ENCODE measurements around the gene KCTD16. TPM values are rescaled to one million over a fixed set of nuclear protein-coding genes. Genes with fewer than 3 reads are reported as not detected.

KCTD16 gene
- total RNA-seq, 2 donors from 2014 or later: 0.29 to 0.44 TPM

DNA sequence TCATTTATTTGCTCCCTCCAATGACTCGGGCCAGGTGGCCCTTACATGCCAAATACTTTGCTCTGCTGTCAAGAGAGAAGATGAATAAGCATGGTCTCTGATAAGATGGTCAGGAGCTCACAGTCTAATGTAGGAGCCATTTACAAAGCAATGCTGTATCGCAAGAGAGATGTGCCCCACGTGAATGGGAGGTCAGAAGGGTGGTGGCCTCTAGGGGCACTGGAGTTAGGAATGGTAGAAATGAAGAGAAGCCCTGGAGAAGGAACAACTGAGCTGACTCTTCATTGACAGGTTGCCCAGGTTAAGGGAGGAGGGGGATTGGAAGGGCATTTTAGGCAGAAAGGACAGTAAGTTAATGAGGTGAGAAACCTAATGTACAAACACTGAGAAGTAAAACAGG is 286.5 kb downstream of the KCTD16 start:
- Histone ChIP-seq H3K4me1 (ENCODE audit: control insufficient read depth, insufficient read depth, low read length) (peaks cover 6% of the 10 kb centered on the region), H3K36me3 (ENCODE audit: control insufficient read depth, insufficient read depth, low read length) (no peaks in the 10 kb centered on the region), H3K9ac (ENCODE audit: extremely low read depth, low read length, poor library complexity, severe bottlenecking) (no peak overlapping the region), H3K27me3 (ENCODE audit: control insufficient read depth, insufficient read depth, low read length, poor library complexity, severe bottlenecking) (no peaks in the 10 kb centered on the region), H3K4me3 (ENCODE audit: low read length) (no peak overlapping the region), H3K27ac (ENCODE audit: low read depth, low read length) (no peak overlapping the region), H3K9me3 (ENCODE audit: control insufficient read depth, low read length) (no peaks in the 10 kb centered on the region)
- no peaks in the 10 kb centered on the region for H3K9me3 Mint-ChIP-seq
- no peak overlapping the region for H3K27ac Mint-ChIP-seq
- TF ChIP-seq, protein P1, sequence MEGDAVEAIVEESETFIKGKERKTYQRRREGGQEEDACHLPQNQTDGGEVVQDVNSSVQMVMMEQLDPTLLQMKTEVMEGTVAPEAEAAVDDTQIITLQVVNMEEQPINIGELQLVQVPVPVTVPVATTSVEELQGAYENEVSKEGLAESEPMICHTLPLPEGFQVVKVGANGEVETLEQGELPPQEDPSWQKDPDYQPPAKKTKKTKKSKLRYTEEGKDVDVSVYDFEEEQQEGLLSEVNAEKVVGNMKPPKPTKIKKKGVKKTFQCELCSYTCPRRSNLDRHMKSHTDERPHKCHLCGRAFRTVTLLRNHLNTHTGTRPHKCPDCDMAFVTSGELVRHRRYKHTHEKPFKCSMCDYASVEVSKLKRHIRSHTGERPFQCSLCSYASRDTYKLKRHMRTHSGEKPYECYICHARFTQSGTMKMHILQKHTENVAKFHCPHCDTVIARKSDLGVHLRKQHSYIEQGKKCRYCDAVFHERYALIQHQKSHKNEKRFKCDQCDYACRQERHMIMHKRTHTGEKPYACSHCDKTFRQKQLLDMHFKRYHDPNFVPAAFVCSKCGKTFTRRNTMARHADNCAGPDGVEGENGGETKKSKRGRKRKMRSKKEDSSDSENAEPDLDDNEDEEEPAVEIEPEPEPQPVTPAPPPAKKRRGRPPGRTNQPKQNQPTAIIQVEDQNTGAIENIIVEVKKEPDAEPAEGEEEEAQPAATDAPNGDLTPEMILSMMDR (conservative IDR thresholded peaks at IDR 0.05): peak; percentile 51
- peaks cover 14% of the 10 kb centered on the region for H3K4me1 Mint-ChIP-seq
- H3K36me3 Mint-ChIP-seq (ENCODE audit: low read depth): no peaks in the 10 kb centered on the region
- no peaks in the 10 kb centered on the region for H3K27me3 Mint-ChIP-seq (ENCODE audit: insufficient read depth)
- WGBS, 2 experiments (ENCODE audit: insufficient coverage in 1 of 2, insufficient read length in 1 of 2): 83 to 94% methylated on average over 2 to 3 of the region's 3 CpGs
- H3K4me3 Mint-ChIP-seq: no peak overlapping the region
- DNase-seq: peak; percentile 49

GRCh38 chr5:144458216-144458615 is 287.5 kb downstream of the KCTD16 start:
- no peaks in the 10 kb centered on the region for H3K9me3 Mint-ChIP-seq
- Histone ChIP-seq H3K27ac (ENCODE audit: low read depth, low read length) (no peak overlapping the region), H3K4me3 (ENCODE audit: low read length) (no peak overlapping the region), H3K9me3 (ENCODE audit: control insufficient read depth, low read length) (no peaks in the 10 kb centered on the region), H3K4me1 (ENCODE audit: control insufficient read depth, insufficient read depth, low read length) (peaks cover 6% of the 10 kb centered on the region), H3K36me3 (ENCODE audit: control insufficient read depth, insufficient read depth, low read length) (no peaks in the 10 kb centered on the region), H3K27me3 (ENCODE audit: control insufficient read depth, insufficient read depth, low read length, poor library complexity, severe bottlenecking) (no peaks in the 10 kb centered on the region), H3K9ac (ENCODE audit: extremely low read depth, low read length, poor library complexity, severe bottlenecking) (no peak overlapping the region)
- no peaks in the 10 kb centered on the region for H3K36me3 Mint-ChIP-seq (ENCODE audit: low read depth)
- 95 to 100% methylated on average over 1 to 4 of the region's 4 CpGs for WGBS, 2 experiments (ENCODE audit: insufficient coverage in 1 of 2, insufficient read length in 1 of 2)
- H3K27ac Mint-ChIP-seq: no peak overlapping the region
- H3K27me3 Mint-ChIP-seq (ENCODE audit: insufficient read depth): no peaks in the 10 kb centered on the region
- TF ChIP-seq, protein P1 (conservative IDR thresholded peaks at IDR 0.05): no peak
- peaks cover 14% of the 10 kb centered on the region for H3K4me1 Mint-ChIP-seq
- no peak overlapping the region for H3K4me3 Mint-ChIP-seq
- no peak for DNase-seq

DNA sequence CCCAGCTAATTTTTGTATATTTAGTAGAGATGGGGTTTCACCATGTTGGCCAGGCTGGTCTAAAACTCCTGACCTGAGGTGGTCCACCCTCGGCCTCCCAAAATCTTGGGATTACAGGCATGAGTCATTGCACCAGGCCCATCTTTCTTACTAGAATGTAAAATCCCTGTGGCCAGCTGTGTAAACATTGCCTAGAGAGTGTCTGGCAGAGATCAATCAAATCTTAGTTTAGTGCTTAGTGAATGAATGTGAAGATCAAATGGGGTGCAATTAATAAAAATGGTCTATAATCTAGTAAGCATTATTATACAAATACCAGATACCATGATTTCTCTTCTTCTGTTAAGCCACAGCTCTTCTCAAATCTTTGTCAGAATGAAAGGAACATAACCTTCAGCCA is 289.9 kb downstream of the KCTD16 start:
- no peak for DNase-seq
- Mint-ChIP-seq H3K4me3 (no peak overlapping the region), H3K4me1 (peaks cover 8% of the 10 kb centered on the region), H3K9me3 (no peaks in the 10 kb centered on the region), H3K36me3 (ENCODE audit: low read depth) (no peaks in the 10 kb centered on the region), H3K27ac (no peak overlapping the region), H3K27me3 (ENCODE audit: insufficient read depth) (no peaks in the 10 kb centered on the region)
- TF ChIP-seq, protein P1 (conservative IDR thresholded peaks at IDR 0.05): no peak
- no peaks in the 10 kb centered on the region for H3K9me3 ChIP-seq (ENCODE audit: control insufficient read depth, low read length)
- H3K4me1 ChIP-seq (ENCODE audit: control insufficient read depth, insufficient read depth, low read length): peaks cover 2% of the 10 kb centered on the region
- H3K4me3 ChIP-seq (ENCODE audit: low read length): no peak overlapping the region
- 61% methylated on average over 1 of the region's 1 CpG; no CpG with 5 or more reads in 1 of the 2 experiments for WGBS, 2 experiments (ENCODE audit: insufficient coverage in 1 of 2, insufficient read length in 1 of 2)
- no peak overlapping the region for H3K27ac ChIP-seq (ENCODE audit: low read depth, low read length)
- H3K9ac ChIP-seq (ENCODE audit: extremely low read depth, low read length, poor library complexity, severe bottlenecking): no peak overlapping the region
- H3K36me3 ChIP-seq (ENCODE audit: control insufficient read depth, insufficient read depth, low read length): no peaks in the 10 kb centered on the region
- H3K27me3 ChIP-seq (ENCODE audit: control insufficient read depth, insufficient read depth, low read length, poor library complexity, severe bottlenecking): no peaks in the 10 kb centered on the region

Measured in endodermal cell (in vitro differentiated cells).